Endothelial cell of hepatic sinusoid (primary cell): Measurements from ENCODE around the gene SLC35C1.

Experiments
- in situ Hi-C: cut with HindIII; loops from 2 replicates; pipeline ENCODE4 v1.10.0; 2017; ENCODE audit warnings: low sequenced_read_pairs

The SLC35C1 gene

DNA sequence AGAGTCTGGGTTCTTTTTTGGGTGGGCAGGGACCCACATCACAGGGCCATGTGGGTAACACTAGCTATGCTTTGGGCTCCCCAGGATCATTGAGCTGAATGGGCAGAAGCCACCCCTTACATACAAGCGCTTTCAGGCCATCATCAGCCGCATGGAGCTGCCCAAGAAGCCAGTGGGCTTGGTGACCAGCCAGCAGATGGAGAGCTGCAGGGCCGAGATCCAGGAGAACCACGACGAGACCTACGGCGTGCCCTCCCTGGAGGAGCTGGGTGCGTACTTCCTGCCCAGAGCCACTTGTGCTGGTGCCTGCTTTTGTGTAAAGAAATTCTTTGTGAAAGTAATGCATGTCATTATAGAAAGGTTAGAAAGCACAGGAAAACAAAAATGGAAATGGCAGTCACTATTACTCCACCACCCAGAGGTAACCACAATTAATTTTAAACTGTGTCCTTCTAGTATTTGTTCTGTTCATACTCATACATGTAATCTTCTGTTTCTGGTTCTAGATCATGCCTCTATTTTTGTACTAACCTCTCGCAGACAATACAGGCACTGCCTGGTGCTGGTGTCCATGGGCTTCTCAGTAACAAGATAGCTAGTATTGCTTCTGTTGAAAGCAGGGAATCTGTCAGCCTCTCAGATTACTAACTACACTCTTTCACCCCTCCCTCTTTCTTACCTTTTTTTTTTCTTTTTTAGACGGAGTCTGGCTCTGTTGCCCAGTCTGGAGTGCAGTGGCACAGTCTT lies 56.0 kb downstream of the SLC35C1 start:
- in situ Hi-C loops: no loop called here
